ENCODE measurements around the gene MOB2.

DNA sequence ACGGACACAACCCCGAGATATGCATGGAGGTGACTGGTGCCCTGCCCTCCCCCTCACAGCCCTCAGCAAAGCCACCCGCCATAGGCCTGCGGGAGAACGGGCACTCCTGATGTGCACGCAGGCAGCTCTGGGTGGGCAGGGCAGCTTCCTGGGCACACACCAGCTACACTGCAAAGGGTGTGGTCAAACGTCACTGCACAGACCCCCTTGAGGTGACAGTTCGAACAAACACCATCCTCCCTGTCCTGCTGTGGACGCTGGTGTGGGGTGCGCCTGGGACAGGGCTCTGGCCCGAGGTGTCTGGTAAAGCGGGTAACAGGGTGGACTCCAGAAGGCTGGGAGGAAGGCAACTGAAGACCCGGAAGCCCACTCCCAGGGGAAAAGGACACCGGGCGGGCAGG lies 21.9 kb upstream of the MOB2 start:
- no peak for TF ChIP-seq POLR2A (IDR thresholded peaks at IDR 0.05)
- TF ChIP-seq, protein P1, sequence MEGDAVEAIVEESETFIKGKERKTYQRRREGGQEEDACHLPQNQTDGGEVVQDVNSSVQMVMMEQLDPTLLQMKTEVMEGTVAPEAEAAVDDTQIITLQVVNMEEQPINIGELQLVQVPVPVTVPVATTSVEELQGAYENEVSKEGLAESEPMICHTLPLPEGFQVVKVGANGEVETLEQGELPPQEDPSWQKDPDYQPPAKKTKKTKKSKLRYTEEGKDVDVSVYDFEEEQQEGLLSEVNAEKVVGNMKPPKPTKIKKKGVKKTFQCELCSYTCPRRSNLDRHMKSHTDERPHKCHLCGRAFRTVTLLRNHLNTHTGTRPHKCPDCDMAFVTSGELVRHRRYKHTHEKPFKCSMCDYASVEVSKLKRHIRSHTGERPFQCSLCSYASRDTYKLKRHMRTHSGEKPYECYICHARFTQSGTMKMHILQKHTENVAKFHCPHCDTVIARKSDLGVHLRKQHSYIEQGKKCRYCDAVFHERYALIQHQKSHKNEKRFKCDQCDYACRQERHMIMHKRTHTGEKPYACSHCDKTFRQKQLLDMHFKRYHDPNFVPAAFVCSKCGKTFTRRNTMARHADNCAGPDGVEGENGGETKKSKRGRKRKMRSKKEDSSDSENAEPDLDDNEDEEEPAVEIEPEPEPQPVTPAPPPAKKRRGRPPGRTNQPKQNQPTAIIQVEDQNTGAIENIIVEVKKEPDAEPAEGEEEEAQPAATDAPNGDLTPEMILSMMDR (IDR thresholded peaks at IDR 0.05) = no peak
